ENCODE results near the gene MAP3K4. TPM values are rescaled to one million over a fixed set of nuclear protein-coding genes. Genes with fewer than 3 reads are reported as not detected.
A peak's percentile ranks its signal among the peaks of the same experiment; 100 is the strongest.

MAP3K4 gene
- total and polyA plus RNA-seq, 2 of the 4 experiments (the other 2 are of a cell fraction), result 11.5 to 20.4 TPM

- Histone ChIP-seq H3K27me3 (ENCODE audit: control insufficient read depth, insufficient read depth, low read length) (no peaks in the 10 kb centered on the region), H3K9me3 (ENCODE audit: control insufficient read depth, insufficient read depth, low read length) (no peaks in the 10 kb centered on the region), H3K4me2 (ENCODE audit: low read depth, low read length) (no peak overlapping the region), H2BK120ac (ENCODE audit: low read depth, low read length) (no peak overlapping the region), H3K56ac (ENCODE audit: extremely low read depth, insufficient read depth, low read length) (no peak overlapping the region), H3K9ac (ENCODE audit: low read depth, low read length) (no peak overlapping the region), H3K18ac (ENCODE audit: low read depth, low read length) (no peak overlapping the region), H4K8ac (ENCODE audit: low read depth in 2 of 2, low read length in 2 of 2) (no peak overlapping the region), H2BK20ac (ENCODE audit: low read depth, low read length) (no peak overlapping the region), H3K4me1 (ENCODE audit: control insufficient read depth, insufficient read depth, low read length) (no peaks in the 10 kb centered on the region), H3K14ac (replicated peaks; ENCODE audit: low read depth, low read length) (no peak overlapping the region), H3K23ac (ENCODE audit: low read depth, low read length) (no peak overlapping the region), H2AFZ (replicated peaks; ENCODE audit: low read length, poor library complexity) (peak overlapping the region; percentile 8), H2AK9ac (replicated peaks; ENCODE audit: low read depth, low read length, poor library complexity) (no peak overlapping the region), H3K4ac (ENCODE audit: low read depth, low read length) (no peak overlapping the region), H3K36me3 (ENCODE audit: control insufficient read depth, insufficient read depth, low read length) (peaks cover 7% of the 10 kb centered on the region), H2BK5ac (ENCODE audit: low read depth, low read length, poor library complexity, severe bottlenecking) (no peak overlapping the region), H4K20me1 (ENCODE audit: insufficient read depth, low read length) (no peaks in the 10 kb centered on the region), H2AK5ac (ENCODE audit: low read depth, low read length) (no peak overlapping the region), H2BK15ac (ENCODE audit: low read depth, low read length) (no peak overlapping the region), H4K91ac (ENCODE audit: insufficient read depth, low read depth, low read length) (no peak overlapping the region), H3K9me1 (ENCODE audit: insufficient read depth, low read length) (no peaks in the 10 kb centered on the region), H3K27ac (ENCODE audit: insufficient read depth, low read length) (no peak overlapping the region), H3K4me3 (ENCODE audit: insufficient read depth, low read depth, low read length) (no peak overlapping the region), H4K5ac (ENCODE audit: low read depth, low read length) (no peak overlapping the region), H3K79me1 (ENCODE audit: low read depth in 1 of 2, low read length in 2 of 2) (no peaks in the 10 kb centered on the region)
- DNase-seq (no peak), ATAC-seq (ENCODE audit: low read depth) (0 out of 2 replicates have a peak, but pooled peaks have one; percentile 37)
- intact Hi-C loops (cut with micrococcal nuclease) (loop anchor here (1.0 kb wide), 1 partner anchor 217 kb away; no protein-coding TSS in a partner anchor), in situ Hi-C loops (cut with MboI; ENCODE audit: low sequenced_read_pairs) (no loop called here), dilution Hi-C loops (cut with HindIII; ENCODE audit: low sequenced_read_pairs, unreplicated experiment) (no loop called here)
- CTCF ChIA-PET, result interaction anchor here (0.6 to 1.6 kb wide), 2 partner anchors 218 kb away, joined by 3 to 4 read pairs; no protein-coding TSS in a partner anchor
- 99% methylated on average over 14 of the region's 18 CpGs; no CpG with 5 or more reads in 1 of the 2 experiments for WGBS, 2 experiments (ENCODE audit: extremely low coverage in 2 of 2, insufficient read length in 1 of 2)
- no peak for TF ChIP-seq RFX5 (IDR thresholded peaks at IDR 0.05; ENCODE audit: low read depth, low read length)
- no peak for TF ChIP-seq POLR2A (IDR thresholded peaks at IDR 0.05; ENCODE audit: low read depth, low read length)
- TF ChIP-seq MXI1 (IDR thresholded peaks at IDR 0.05; ENCODE audit: borderline replicate concordance, low read depth, low read length), result no peak
- no peak for TF ChIP-seq BHLHE40 (IDR thresholded peaks at IDR 0.05; ENCODE audit: low read depth, low read length)
- TF ChIP-seq SMC3 (IDR thresholded peaks at IDR 0.05; ENCODE audit: low read depth, low read length), result peak; percentile 54
- TF ChIP-seq, protein P1, sequence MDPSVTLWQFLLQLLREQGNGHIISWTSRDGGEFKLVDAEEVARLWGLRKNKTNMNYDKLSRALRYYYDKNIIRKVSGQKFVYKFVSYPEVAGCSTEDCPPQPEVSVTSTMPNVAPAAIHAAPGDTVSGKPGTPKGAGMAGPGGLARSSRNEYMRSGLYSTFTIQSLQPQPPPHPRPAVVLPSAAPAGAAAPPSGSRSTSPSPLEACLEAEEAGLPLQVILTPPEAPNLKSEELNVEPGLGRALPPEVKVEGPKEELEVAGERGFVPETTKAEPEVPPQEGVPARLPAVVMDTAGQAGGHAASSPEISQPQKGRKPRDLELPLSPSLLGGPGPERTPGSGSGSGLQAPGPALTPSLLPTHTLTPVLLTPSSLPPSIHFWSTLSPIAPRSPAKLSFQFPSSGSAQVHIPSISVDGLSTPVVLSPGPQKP (IDR thresholded peaks at IDR 0.05; ENCODE audit: borderline replicate concordance, low read depth, low read length), result no peak
- TF ChIP-seq CTCF (conservative IDR thresholded peaks at IDR 0.05; ENCODE audit: low read depth, low read length), result peak; percentile 39
- peak; percentile 66 for TF ChIP-seq RAD21 (IDR thresholded peaks at IDR 0.05; ENCODE audit: low read length)
- TF ChIP-seq NFE2L2 (IDR thresholded peaks at IDR 0.05; ENCODE audit: low read depth, low read length), result no peak
- TF ChIP-seq MAFK (IDR thresholded peaks at IDR 0.05; ENCODE audit: low read depth, low read length), result no peak
- TF ChIP-seq CHD1 (IDR thresholded peaks at IDR 0.05; ENCODE audit: low read depth, low read length), result no peak
- POLR2A ChIA-PET (ENCODE audit: unreplicated experiment), result no interaction called here
- no TSS peak for BruUV-seq (replicated peaks)
Observed at GRCh38 chr6:161152907-161153662, 161.5 kb downstream of the MAP3K4 start.
